Endothelial cell of umbilical vein (primary cell): ENCODE data around the gene RANGRF. TPM values are rescaled to one million over a fixed set of nuclear protein-coding genes. Genes with fewer than 3 reads are reported as not detected.
A peak's percentile ranks its signal among the peaks of the same experiment; 100 is the strongest.

Experiments used
- BruUV-seq: library from RNA; stranded (reverse); fragments of 400-500 nt; replicated peaks from 2 replicates; lab custom pipeline; 2021; lab: Mats Ljungman, UMichigan
- CTCF ChIA-PET: fragments of 300-600, 350-600 bp; sonication (Branson Sonifier 250); formaldehyde crosslinking; loops from one replicate; lab custom pipeline; 2021; ENCODE audit warnings: antibody characterized with exemption, inconsistent platforms; lab: Charles Lee
- POLR2A ChIA-PET: fragments of 300-600, 350-600 bp; sonication (Branson Sonifier 250); formaldehyde crosslinking; loops from one replicate; lab custom pipeline; 2021; ENCODE audit warnings: antibody characterized with exemption, inconsistent platforms; lab: Charles Lee
- DNase-seq: peaks from one replicate; pipeline ENCODE4 v3.0.0-alpha.2; 2011; ENCODE audit warnings: low read depth, low spot score
- FAIRE-seq: peaks from 2 replicates; lab custom pipeline; 2011; peaks lifted over from hg19 to GRCh38; lab: Jason Lieb, UNC
- H2AFZ ChIP-seq: 2 replicates; pipeline ENCODE4 v1.6.0; 2012; ENCODE audit warnings: low read depth, low read length, control low read depth, inconsistent platforms
- H3K27ac ChIP-seq: 2 replicates; pipeline ENCODE4 v1.5.1; 2011; ENCODE audit warnings: low read depth, mild to moderate bottlenecking, control low read depth, low read length, moderate library complexity; ENCODE audit not compliant: insufficient read depth
- H3K27me3 ChIP-seq, 2 experiments: 2 replicates each; pipeline versions ENCODE4 v1.6.0 to v1.6.1; 2011; ENCODE audit warnings: low read length in 2 of 2, mixed read lengths in 1 of 2; ENCODE audit not compliant: control insufficient read depth in 2 of 2, insufficient read depth in 2 of 2
- H3K36me3 ChIP-seq, 2 experiments: 2 replicates in 1 of 2; 3 replicates in 1 of 2; pipeline ENCODE4 v1.5.1; 2011; ENCODE audit warnings: low read length in 2 of 2, mild to moderate bottlenecking in 1 of 2, moderate library complexity in 1 of 2; ENCODE audit not compliant: control insufficient read depth in 2 of 2, insufficient read depth in 2 of 2; ENCODE audit errors: extremely low read depth in 1 of 2
- H3K4me1 ChIP-seq: 3 replicates; pipeline ENCODE4 v1.5.1; 2011; ENCODE audit warnings: mild to moderate bottlenecking, low read length; ENCODE audit not compliant: control insufficient read depth, insufficient read depth; ENCODE audit errors: extremely low read depth
- H3K4me2 ChIP-seq: 2 replicates; pipeline ENCODE4 v1.6.1; 2011; ENCODE audit warnings: low read length, control low read depth, mixed read lengths; ENCODE audit not compliant: insufficient read depth
- H3K4me3 ChIP-seq, 3 experiments: fragments of 200-600 bp in 1 of 3; sonication (generic), shearing (Covaris generic) in 1 of 3; replicated peaks in 1 of 3; 2 replicates each; pipeline ENCODE4 v1.5.1; 2011 to 2016; ENCODE audit warnings: control low read depth in 3 of 3, low read length in 3 of 3, mild to moderate bottlenecking in 2 of 3, inconsistent platforms in 1 of 3, low read depth in 1 of 3, moderate library complexity in 1 of 3; ENCODE audit not compliant: insufficient read depth in 1 of 3
- H3K79me2 ChIP-seq: 2 replicates; pipeline ENCODE4 v1.6.0; 2012; ENCODE audit warnings: low read length, inconsistent platforms; ENCODE audit not compliant: control insufficient read depth, insufficient read depth
- H3K9ac ChIP-seq: replicated peaks from 2 replicates; pipeline ENCODE3; 2011; ENCODE audit warnings: low read length, control low read depth; ENCODE audit not compliant: insufficient read depth; ENCODE audit errors: extremely low read depth
- H3K9me1 ChIP-seq: replicated peaks from 3 replicates; pipeline ENCODE4 v1.6.0; 2011; ENCODE audit warnings: mild to moderate bottlenecking, low read length; ENCODE audit not compliant: control insufficient read depth, insufficient read depth; ENCODE audit errors: extremely low read depth
- H3K9me3 ChIP-seq: replicated peaks from 2 replicates; pipeline ENCODE4 v1.5.1; 2012; ENCODE audit warnings: low read length, inconsistent platforms; ENCODE audit not compliant: control insufficient read depth, insufficient read depth
- H4K20me1 ChIP-seq: replicated peaks from 2 replicates; pipeline ENCODE3; 2011; ENCODE audit warnings: mild to moderate bottlenecking, low read length; ENCODE audit not compliant: control insufficient read depth, insufficient read depth; ENCODE audit errors: extremely low read depth
- CTCF ChIP-seq, 2 donors: IDR thresholded peaks; 1 replicate in 1 of 2; 2 replicates in 1 of 2; pipeline ENCODE4 v1.5.1; 2011; ENCODE audit warnings: low read length in 2 of 2, mild to moderate bottlenecking in 2 of 2, moderate library complexity in 2 of 2, control low read depth in 1 of 2, inconsistent platforms in 1 of 2, low read depth in 1 of 2; ENCODE audit not compliant: insufficient read depth in 1 of 2; ENCODE audit errors: extremely low read depth in 1 of 2
- EZH2 ChIP-seq: IDR thresholded peaks from 2 replicates; pipeline ENCODE4 v1.6.1; 2012; ENCODE audit warnings: borderline replicate concordance, low read depth, mild to moderate bottlenecking, moderate library complexity, low read length, inconsistent platforms; ENCODE audit not compliant: severe bottlenecking
- FOS ChIP-seq: IDR thresholded peaks from 2 replicates; pipeline ENCODE4 v1.6.1; 2011; ENCODE audit warnings: mild to moderate bottlenecking, low read length, moderate library complexity, borderline replicate concordance; ENCODE audit not compliant: insufficient read depth
- GATA2 ChIP-seq: IDR thresholded peaks from 2 replicates; pipeline ENCODE4 v1.7.0; 2011; ENCODE audit warnings: low read depth, mild to moderate bottlenecking, moderate library complexity, mixed read lengths, low read length; ENCODE audit not compliant: insufficient read length, insufficient read depth
- JUN ChIP-seq: IDR thresholded peaks from 2 replicates; pipeline ENCODE4 v1.6.1; 2011; ENCODE audit warnings: borderline replicate concordance, low read depth; ENCODE audit not compliant: insufficient read length, insufficient read depth
- MAX ChIP-seq: IDR thresholded peaks from 2 replicates; pipeline ENCODE4 v1.6.1; 2011; ENCODE audit not compliant: insufficient read depth, insufficient read length
- MYC ChIP-seq: IDR thresholded peaks from one replicate; pipeline ENCODE4 v1.6.1; 2011; ENCODE audit warnings: mild to moderate bottlenecking, low read depth, low read length
- POLR2A ChIP-seq: IDR thresholded peaks from 2 replicates; pipeline ENCODE4 v1.6.1; 2012; ENCODE audit warnings: low read depth, mild to moderate bottlenecking, control low read depth, low read length
- POLR2AphosphoS5 ChIP-seq: IDR thresholded peaks from 2 replicates; pipeline ENCODE4 v1.6.1; 2012; ENCODE audit warnings: low read depth, mild to moderate bottlenecking, control low read depth, low read length, moderate library complexity; ENCODE audit not compliant: insufficient read depth
- dilution Hi-C: fragments of 300-500 bp; cut with MboI; formaldehyde crosslinking; loops from one replicate; pipeline ENCODE4 v1.15.0; 2019; ENCODE audit warnings: low sequenced_read_pairs; ENCODE audit not compliant: extremely low pct_ligation_motif_present
- intact Hi-C: fragments of 100-400 bp; cut with micrococcal nuclease; formaldehyde crosslinking; loops from one replicate; pipeline ENCODE4 v1.10.0; 2022
- polyA plus RNA-seq, 4 experiments: library from polyadenylated mRNA; depleted of rRNA in 3 of 4; stranded (reverse) in 3 of 4; unstranded in 1 of 4; fragments of >200 nt; gene quantifications; 2 replicates each; pipeline versions ENCODE4 v1.2.1 to v1.2.3, GENCODE V29; 2011 to 2012; ENCODE audit warnings: missing spikeins in 1 of 4
- total RNA-seq: library from RNA; stranded (reverse); gene quantifications from 2 replicates; pipeline ENCODE4 v1.2.3, GENCODE V29; 2021

RANGRF gene
- total and polyA plus RNA-seq, 2 donors (not counting 3 experiments of a cell fraction or from before 2014, with no cell fraction given) = 36.5 to 52.7 TPM

DNA sequence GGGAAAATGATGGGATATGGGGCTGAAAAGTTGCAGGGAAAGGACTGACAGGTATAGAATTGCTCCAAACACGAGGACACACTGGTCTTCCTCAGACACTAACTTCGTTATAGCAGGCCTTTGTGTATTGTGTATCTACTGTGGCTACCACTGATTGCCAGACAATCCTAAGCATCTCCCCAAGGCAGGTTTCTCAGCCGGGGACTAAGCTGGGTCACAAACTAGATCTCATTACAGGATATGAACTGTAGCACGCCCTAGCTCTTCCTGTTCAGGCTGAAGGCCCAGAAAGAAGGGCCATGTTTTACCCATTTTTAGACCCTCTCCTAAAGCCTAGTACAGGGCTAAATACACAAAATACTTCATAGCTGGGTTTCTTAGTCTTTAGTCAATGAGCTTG is 5.1 kb upstream of the RANGRF start:
- Histone ChIP-seq H3K4me1 (peaks cover 13% of the 10 kb centered on the region), H3K27me3 (no peaks in the 10 kb centered on the region), H3K9me3 (no peaks in the 10 kb centered on the region), H3K79me2 (no peaks in the 10 kb centered on the region), H3K27ac (no peak overlapping the region), H4K20me1 (no peaks in the 10 kb centered on the region), H3K4me2 (no peak overlapping the region), H3K9me1 (no peaks in the 10 kb centered on the region), H2AFZ (no peak overlapping the region), H3K36me3 (no peaks in the 10 kb centered on the region), H3K9ac (no peak overlapping the region), H3K4me3 (no peak overlapping the region)
- BruUV-seq = no TSS peak
- intact Hi-C loops (no loop called here), dilution Hi-C loops (no loop called here)
- CTCF ChIA-PET = interaction anchor here (0.9 kb wide), 2 partner anchors 18 to 19 kb away, joined by 3 read pairs; no protein-coding TSS in a partner anchor
- FAIRE-seq = peak; percentile 44
- TF ChIP-seq JUN (no peak), MAX (no peak), POLR2A (no peak), MYC (no peak), EZH2 (no peak), CTCF (IDR thresholded peaks at IDR 0.05; ENCODE audit: extremely low read depth in 1 of 2, insufficient read depth in 1 of 2, low read depth in 1 of 2, low read length in 2 of 2) (no peak), GATA2 (no peak), FOS (no peak), POLR2AphosphoS5 (no peak)
- DNase-seq = no peak
- POLR2A ChIA-PET = no interaction called here
